B cell (primary cell): ENCODE measurements around the gene ANK2.

Experiments used
- CTCF ChIP-seq: fragments of 200-600 bp; IDR thresholded peaks from one replicate; pipeline ENCODE4 v1.8.0; 2022; ENCODE audit warnings: antibody characterized with exemption, mild to moderate bottlenecking
- EZH2 ChIP-seq: IDR thresholded peaks from 2 replicates; pipeline ENCODE4 v1.6.1; 2012; ENCODE audit warnings: borderline replicate concordance, low read depth, mild to moderate bottlenecking, moderate library complexity, low read length; ENCODE audit not compliant: insufficient read depth, poor library complexity, severe bottlenecking

GRCh38 chr4:113368056-113368455 lies 318.6 kb downstream of the ANK2 start:
- TF ChIP-seq CTCF (no peak), EZH2 (no peak)
